ENCODE data around the gene TBC1D30.
A peak's percentile ranks its signal among the peaks of the same experiment; 100 is the strongest.
"Not testable (repeated sequence)": the region's sequence is repeated elsewhere in the genome, so short reads cannot be mapped to it uniquely, and the experiment has no call there.

The TBC1D30 gene

DNA sequence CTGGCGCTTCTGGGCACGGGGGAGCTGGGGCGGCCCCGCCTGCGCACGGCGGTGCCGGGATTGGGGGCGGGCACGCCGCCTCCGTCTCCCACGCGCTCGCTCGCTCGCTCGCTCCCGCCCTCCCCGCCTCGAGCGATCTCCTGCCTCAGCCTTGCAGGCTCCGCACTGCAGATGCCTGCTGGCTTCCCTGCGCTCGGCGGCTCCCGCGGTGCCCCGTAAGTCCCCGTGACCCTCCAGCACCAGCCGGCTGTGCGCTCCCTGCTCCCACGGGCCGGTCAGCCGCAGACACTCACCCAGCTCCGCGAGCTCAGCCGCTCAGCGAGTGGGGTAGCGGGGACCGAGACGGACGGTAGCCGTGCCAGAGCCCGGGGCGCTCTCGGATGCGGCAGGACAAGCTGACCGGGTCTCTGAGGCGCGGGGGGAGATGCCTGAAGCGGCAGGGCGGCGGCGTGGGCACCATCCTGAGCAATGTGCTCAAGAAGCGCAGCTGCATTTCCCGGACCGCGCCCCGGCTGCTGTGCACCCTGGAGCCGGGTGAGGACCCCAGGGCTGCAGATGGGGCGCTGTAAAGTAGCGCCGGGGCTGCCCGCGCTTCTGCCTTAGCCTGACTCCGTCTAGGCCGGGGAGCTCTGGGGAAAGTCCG lies at the start of gene TBC1D30:
Gene TBC1D30, plus strand, starts transcription at position 148 of the 643 bp plus-strand sequence. Its CDS starts 233 bp downstream, at position 381.
- peak; percentile 44 for DNase-seq

DNA sequence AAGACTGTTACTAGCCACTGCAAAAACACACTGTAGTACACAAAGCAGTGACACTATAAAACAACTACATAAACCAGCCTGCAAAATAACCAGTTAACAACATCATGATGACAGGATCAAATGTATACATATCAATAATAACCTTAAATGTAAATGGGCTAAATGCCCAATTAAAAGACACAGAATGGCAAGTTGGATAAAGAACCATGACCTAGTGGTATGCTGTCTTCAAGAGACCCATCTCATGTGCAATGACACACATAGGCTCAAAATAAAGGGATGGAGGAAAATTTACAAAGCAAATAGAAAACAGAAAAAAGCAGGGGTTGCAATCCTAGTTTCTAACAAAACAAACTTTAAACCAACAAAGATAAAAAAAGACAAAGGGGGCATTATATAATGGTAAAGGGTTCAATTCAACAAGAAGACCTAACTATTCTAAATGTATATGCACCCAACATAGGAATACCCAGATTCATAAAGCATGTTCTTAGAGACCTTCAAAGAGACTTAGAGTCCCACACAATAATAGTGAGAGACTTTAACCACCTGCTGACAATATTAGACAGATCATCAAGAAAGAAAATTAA lies 49.2 kb upstream of the TBC1D30 start:
- DNase-seq = not testable (repeated sequence)

GRCh38 chr12:64779354-64779974 lies 45.0 kb upstream of the TBC1D30 start:
- no peak for DNase-seq

DNA sequence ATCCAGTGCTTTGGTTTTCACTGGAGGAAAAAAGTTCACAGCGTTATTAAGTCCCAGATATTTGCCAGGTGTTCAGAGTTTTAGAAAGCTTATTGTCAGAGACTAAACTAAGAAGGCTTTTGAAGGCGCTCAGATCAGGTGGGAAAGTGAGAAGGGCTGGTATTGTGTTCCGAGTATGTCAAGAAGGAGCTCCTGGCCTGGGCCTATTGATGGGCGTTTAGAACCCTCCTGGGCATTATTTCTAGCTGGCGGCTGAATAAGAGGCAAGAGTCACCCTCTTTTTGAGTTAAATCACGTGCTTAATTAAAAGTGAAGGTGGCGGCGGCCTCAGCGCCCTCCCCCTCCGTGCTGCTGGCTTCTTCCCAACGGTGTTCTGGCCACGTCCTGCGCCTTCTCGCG lies 44.3 kb upstream of the TBC1D30 start:
- DNase-seq = no peak

GRCh38 chr12:64780531-64781279 lies 43.7 kb upstream of the TBC1D30 start:
- DNase-seq = no peak

DNA sequence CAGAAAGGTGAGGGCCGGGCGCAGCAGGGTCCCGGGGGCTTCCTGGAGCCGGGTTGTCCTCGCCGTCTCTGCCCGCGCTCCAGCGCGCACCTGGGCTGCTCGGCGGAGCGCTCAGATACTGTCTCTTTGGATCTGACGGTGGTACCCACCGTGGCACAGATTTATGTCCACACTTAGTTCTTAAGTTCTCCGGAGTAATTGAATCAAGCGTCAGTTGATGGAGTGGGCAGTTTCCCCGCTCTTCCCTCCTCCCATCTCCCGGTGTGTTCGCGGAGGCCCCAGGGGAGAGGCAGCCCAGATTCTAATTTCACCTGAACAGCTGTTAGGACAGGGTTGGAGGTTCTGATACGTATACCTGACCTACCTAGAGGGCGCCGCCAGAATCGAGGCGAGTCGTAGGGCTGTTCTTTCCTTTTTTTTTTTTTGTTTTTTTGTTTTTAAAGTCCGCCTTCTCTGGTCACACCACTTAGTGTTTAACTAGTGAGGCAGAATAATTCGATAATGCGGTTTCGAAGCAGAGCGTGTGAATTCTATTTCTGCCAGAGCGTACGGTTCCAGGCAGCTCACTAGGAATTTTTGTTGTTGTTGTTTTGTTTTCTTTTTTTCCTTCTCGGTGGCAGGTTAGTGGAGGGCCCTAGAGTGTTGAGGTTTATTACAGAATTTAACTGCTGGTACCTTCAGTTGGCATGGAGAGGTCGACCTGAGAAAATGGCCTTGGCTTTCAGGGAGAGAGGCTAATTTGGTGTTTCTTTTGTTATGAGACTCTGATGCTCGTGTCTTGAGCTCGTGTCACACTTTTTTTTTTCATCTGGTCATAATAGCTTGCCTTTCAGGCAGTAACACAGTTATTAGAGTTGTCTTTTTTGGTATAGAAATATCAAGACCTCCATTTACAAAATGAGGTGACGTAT lies 42.9 kb upstream of the TBC1D30 start:
- DNase-seq = no peak

DNA sequence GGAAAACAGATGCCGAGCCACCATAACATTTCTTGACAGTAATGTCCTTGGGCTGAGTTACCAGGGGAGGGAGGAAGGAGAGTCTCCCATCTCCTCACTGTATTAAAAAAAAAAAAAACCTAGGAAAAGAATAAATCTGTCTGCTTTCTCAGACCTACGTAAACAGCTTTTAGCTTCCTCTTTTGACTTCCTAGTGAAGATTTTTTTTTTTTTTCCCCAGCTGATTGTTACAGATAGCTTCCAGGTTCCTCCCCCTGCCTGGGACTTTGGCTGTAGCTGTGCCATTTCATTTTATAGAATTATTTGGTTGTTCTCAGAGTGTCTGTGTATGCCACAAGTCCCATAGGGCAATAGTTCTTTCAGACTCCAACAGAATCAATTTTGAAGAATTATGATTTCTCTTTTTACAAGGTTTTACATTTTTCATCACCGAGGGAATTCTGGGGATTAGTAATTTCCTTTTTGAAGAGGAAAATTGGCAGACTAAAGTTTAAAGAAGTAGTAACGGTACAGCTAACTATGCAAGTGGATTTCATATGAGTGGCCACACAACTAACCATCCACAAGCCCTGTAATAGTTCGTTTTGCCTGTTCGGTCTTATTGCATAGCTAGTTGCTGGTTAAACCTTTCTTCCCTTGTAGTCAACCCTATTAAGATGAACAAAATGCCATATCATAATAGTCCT lies 42.1 kb upstream of the TBC1D30 start:
- no peak for DNase-seq

- no peak for DNase-seq
These were observed 38.6 kb upstream of the TBC1D30 start for GRCh38 chr12:64785838-64786237.

- no peak for DNase-seq
These were observed 34.3 kb upstream of the TBC1D30 start for GRCh38 chr12:64790166-64790565.

DNA sequence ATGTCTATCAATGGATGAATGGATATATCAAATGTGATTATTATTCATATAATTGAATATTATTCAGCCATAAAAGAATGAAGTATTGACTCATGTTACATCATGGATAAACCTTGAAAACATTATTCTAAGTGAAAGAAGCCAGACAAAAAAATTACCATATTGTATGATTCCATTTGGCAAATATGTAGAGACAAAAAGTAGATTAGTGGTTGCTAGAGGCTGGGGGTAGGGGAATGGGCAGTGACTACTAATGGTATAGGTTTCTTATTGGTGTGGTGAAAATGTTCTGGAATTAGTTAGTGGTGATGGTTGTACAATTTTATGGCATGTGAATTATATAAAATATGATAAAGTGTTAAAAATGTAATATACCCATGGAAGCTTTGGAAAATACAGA lies 33.4 kb upstream of the TBC1D30 start:
- no peak for DNase-seq

GRCh38 chr12:64792128-64792527 lies 32.3 kb upstream of the TBC1D30 start:
- DNase-seq = no peak

DNA sequence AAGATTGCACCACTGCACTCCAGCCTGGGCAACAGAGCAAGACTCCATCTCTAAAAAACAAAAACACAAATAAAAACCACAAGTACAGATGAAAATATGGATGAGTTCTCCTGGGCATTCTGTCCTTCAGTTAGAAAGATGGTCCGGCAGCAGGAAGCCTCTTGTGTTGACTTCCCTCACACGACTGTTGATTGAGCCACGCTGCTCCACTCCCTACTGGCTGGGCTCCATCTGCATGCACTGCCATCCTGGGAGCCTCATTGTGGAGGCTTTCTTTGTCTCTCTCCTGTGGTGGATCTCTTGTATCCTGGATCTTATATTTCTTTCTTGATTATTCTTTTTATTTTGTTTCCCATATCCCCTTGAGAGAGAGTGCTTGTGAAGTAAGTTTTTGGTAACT lies 30.8 kb upstream of the TBC1D30 start:
- no peak for DNase-seq

DNA sequence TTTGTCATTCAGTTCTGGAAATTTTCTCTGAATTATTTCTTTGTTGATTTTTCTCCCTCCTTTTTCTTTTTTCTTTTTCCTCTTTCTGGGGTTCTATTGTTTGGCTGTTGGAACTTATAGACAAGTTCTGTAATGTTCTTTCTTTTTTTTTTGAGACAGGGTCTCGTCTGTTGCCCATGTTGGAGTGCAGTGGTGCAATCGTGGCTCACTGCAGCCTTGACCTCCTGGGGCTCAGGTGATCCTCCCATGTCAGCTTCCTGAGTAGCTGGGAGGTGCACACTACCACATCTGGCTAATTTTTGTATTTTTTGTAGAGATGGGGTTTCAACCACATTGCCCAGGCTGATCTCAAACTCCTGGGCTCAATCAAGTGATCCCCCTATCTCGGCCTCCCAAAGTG lies 30.1 kb upstream of the TBC1D30 start:
- DNase-seq = no peak

DNA sequence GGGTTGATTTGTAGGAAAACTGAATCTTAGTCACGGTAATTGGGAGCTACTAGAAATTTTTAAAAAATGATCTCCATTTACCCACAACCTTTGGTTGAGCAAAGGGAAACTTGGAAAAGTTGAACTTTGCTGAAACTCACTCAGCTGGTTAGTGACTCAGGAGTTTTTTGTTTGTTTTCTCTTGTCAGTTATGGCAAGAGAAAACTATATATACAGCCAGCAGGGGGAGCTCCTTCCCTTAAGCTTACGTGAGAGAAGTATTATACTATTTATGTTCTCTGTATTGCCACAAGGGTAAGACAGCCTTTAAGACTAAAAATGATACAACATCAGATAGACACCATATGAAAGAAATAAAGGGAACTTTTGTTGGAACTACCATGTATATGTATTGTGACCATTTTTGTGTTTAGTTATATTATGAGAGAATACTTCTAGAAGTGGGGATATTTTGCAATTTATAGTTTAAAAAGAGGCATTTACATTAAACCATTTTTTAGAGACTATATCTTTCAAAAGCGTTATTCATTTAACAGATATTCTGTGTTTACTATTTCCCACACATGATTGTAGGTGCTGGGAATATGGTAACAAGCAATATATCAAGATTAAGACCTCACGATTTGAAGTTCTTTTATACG lies 28.1 kb upstream of the TBC1D30 start:
- DNase-seq = peak; percentile 80

GRCh38 chr12:64797156-64797555 lies 27.3 kb upstream of the TBC1D30 start:
- DNase-seq = no peak

DNA sequence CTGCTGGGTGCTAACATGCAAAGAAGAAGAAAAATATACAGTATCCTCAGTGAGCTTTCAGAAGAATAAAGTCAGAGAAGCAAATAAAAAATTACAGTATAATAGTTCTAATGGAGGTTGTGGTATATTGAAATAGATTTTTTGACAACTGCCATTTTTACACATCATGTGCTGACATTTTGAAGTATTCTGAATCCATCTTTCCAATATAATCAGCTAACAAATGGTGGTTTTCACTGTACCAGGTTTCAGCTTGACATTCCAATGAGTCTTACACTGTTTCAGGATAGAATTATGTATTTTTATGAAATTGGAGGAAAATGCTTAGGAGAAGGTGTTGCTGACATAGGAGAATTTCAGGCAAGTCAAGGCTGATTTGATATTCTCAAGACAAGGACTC lies 26.3 kb upstream of the TBC1D30 start:
- DNase-seq = no peak

DNA sequence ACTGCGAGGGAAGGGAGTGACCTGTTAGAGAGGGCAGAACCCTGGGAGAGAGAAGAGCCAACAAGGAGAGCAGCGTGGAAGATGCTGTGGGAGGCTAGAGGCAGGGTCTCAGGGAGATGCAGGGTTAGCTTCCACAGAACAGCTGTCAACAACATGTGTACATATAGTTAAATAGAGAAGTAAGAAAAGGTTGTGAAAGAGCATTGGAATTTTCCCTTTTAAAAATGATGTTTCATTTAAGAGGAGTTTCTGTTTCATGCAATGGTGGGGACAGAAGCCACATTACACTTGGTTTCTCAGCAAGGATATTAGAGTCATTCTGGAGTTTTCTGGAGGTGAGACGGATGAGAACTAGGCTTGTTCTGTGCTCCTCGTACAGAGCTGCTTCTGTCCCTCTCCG lies 23.8 kb upstream of the TBC1D30 start:
- no peak for DNase-seq

GRCh38 chr12:64801381-64801780 lies 23.1 kb upstream of the TBC1D30 start:
- DNase-seq = no peak

- DNase-seq = peak; percentile 62
These were observed 22.2 kb upstream of the TBC1D30 start for GRCh38 chr12:64802180-64802775.

GRCh38 chr12:64806173-64806572 lies 18.3 kb upstream of the TBC1D30 start:
- no peak for DNase-seq
